ENCODE results near the gene VANGL2.

DNA sequence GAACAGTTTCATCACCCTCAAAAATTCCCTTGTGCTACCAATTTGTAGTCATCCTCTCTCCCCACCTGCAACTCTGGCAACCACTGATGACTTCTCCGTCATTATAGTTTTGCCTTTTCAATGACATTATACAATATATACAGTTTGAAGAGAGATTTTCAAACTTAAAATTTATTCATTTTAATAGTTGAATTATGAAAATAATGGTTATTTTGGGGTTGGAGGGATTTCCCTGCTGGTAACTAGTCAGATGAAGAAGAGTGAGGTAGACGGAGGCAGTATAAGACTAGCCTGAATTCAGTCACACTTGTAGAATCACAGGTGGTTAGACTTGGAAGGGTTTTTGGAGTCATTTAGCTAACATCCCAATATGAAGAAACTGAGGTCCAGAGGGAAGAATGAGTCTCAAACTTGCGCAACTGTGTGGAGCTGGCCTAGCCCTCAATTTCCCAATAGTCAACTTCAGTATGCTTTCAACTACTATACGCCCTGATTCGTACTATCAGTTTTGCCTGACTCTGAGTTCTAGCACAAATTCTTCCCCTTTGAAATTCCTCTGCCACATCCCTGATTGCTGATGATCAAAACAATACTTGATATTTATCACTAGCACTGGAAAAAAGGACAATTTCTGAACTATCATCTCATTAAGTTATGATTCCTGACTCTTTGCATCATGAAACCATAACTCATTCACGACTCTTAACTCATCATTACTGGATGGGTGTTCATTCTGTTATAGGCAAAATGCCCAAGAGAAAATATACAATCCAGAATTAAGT lies 54.2 kb downstream of the VANGL2 start:
- peak; percentile 14; the same call in 1 of the 2 replicates for TF ChIP-seq POLR2AphosphoS5 (IDR thresholded peaks at IDR 0.05; ENCODE audit: low read depth, low read length)
- peak; percentile 55 for TF ChIP-seq POLR2A (IDR thresholded peaks at IDR 0.05; ENCODE audit: low read depth, low read length)
